Measurements from ENCODE around the gene TAX1BP3. TPM values are rescaled to one million over a fixed set of nuclear protein-coding genes. Genes with fewer than 3 reads are reported as not detected.

The TAX1BP3 gene
- total and polyA plus RNA-seq, 7 experiments from 2014 or later, result 10.5 to 34.0 (median 13.3) TPM

Other genes with a start within 250 kb of the TAX1BP3 start
- gene OR1E2, start 234.7 kb downstream of the TAX1BP3 start, total RNA-seq, result not detected
- not detected for gene OR1E2, start 234.7 kb downstream of the TAX1BP3 start, polyA plus RNA-seq
- gene SPATA22, start 196.8 kb downstream of the TAX1BP3 start, total RNA-seq, result under 1 TPM in 1 of 5 experiments, not detected in 4; 0.19 TPM
- not detected for gene SPATA22, start 196.8 kb downstream of the TAX1BP3 start, polyA plus RNA-seq
- gene ASPA, start 192.6 kb downstream of the TAX1BP3 start, total RNA-seq, result not detected
- gene ASPA, start 192.6 kb downstream of the TAX1BP3 start, polyA plus RNA-seq, result not detected
- under 1 TPM in 3 of 5 experiments, not detected in 2; 0.15 to 0.64 (median 0.48) TPM for gene TRPV3, start 110.8 kb downstream of the TAX1BP3 start, total RNA-seq
- not detected for gene TRPV3, start 110.8 kb downstream of the TAX1BP3 start, polyA plus RNA-seq
- gene TRPV1, start 59.2 kb downstream of the TAX1BP3 start, total RNA-seq, result 1 to 10 TPM; 3.2 to 8.7 (median 7.4) TPM
- gene TRPV1, start 59.2 kb downstream of the TAX1BP3 start, polyA plus RNA-seq, result 1 to 10 TPM in 1 of 2 donors, under 1 TPM in 1; 0.13 to 1.6 TPM
- 10 to 100 TPM in 3 of 5 experiments, 1 to 10 TPM in 2; 6.3 to 11.2 (median 10.8) TPM for gene SHPK, start 32.3 kb downstream of the TAX1BP3 start, total RNA-seq
- 1 to 10 TPM; 5.5 to 8.5 TPM for gene SHPK, start 32.3 kb downstream of the TAX1BP3 start, polyA plus RNA-seq
- 10 to 100 TPM in 2 of 5 experiments, 1 to 10 TPM in 3; 4.7 to 15.2 (median 8.8) TPM for gene CTNS, start 31.8 kb downstream of the TAX1BP3 start, total RNA-seq
- 10 to 100 TPM in 1 of 2 donors, 1 to 10 TPM in 1; 8.1 to 12.9 TPM for gene CTNS, start 31.8 kb downstream of the TAX1BP3 start, polyA plus RNA-seq
- gene EMC6, start 234 bp upstream of the TAX1BP3 start, total RNA-seq, result 10 to 100 TPM; 23.1 to 39.0 (median 31.2) TPM
- 100 to 1,000 TPM in 1 of 2 donors, 10 to 100 TPM in 1; 76.4 to 133 TPM for gene EMC6, start 234 bp upstream of the TAX1BP3 start, polyA plus RNA-seq
- 10 to 100 TPM; 10.7 to 94.5 (median 24.6) TPM for gene P2RX5, start 27.6 kb upstream of the TAX1BP3 start, total RNA-seq
- 10 to 100 TPM; 12.3 to 18.2 TPM for gene P2RX5, start 27.6 kb upstream of the TAX1BP3 start, polyA plus RNA-seq
- 10 to 100 TPM in 1 of 5 experiments, under 1 TPM in 4; 0.32 to 18.5 (median 0.35) TPM for gene HASPIN, start 55.3 kb upstream of the TAX1BP3 start, total RNA-seq
- gene HASPIN, start 55.3 kb upstream of the TAX1BP3 start, polyA plus RNA-seq, result under 1 TPM in 1 of 2 donors, not detected in 1; 0.28 TPM
- 10 to 100 TPM; 16.3 to 29.4 (median 19.6) TPM for gene ITGAE, start 132.6 kb upstream of the TAX1BP3 start, total RNA-seq
- 10 to 100 TPM; 41.2 to 44.9 TPM for gene ITGAE, start 132.6 kb upstream of the TAX1BP3 start, polyA plus RNA-seq
- gene NCBP3, start 177.7 kb upstream of the TAX1BP3 start, total RNA-seq, result 10 to 100 TPM; 40.6 to 49.4 (median 46.7) TPM
- gene NCBP3, start 177.7 kb upstream of the TAX1BP3 start, polyA plus RNA-seq, result 10 to 100 TPM in 1 of 2 donors, 1 to 10 TPM in 1; 7.8 to 14.7 TPM
- 10 to 100 TPM in 2 of 5 experiments, 1 to 10 TPM in 3; 4.8 to 12.5 (median 6.3) TPM for gene CAMKK1, start 224.5 kb upstream of the TAX1BP3 start, total RNA-seq
- gene CAMKK1, start 224.5 kb upstream of the TAX1BP3 start, polyA plus RNA-seq, result 1 to 10 TPM; 2.3 to 3.2 TPM
- 10 to 100 TPM in 1 of 5 experiments, 1 to 10 TPM in 1, under 1 TPM in 2, not detected in 1; 0.27 to 53.7 (median 2.7) TPM for gene P2RX1, start 247.9 kb upstream of the TAX1BP3 start, total RNA-seq
- gene P2RX1, start 247.9 kb upstream of the TAX1BP3 start, polyA plus RNA-seq, result not detected

Data from naive thymus-derived CD4-positive, alpha-beta T cell (primary cell).